HL-60 (cell line): ENCODE results near the gene MRPS7.
"Not testable (repeated sequence)": the region's sequence is repeated elsewhere in the genome, so short reads cannot be mapped to it uniquely, and the experiment has no call there.

Experiments
- DNase-seq, 2 experiments: peaks; one replicate each; pipeline ENCODE4 v3.0.0-alpha.2; 2010 to 2020; ENCODE audit warnings: low read depth in 1 of 2, low spot score in 1 of 2
- H3K27ac ChIP-seq: fragments of 250-450 bp; sonication (Bioruptor Pico); replicated peaks from 2 replicates; pipeline ENCODE4 v1.5.1; 2020; ENCODE audit warnings: mild to moderate bottlenecking, moderate library complexity
- H3K27me3 ChIP-seq: fragments of 250-450 bp; sonication (Bioruptor Pico); 2 replicates; pipeline ENCODE4 v1.5.1; 2021; ENCODE audit warnings: mild to moderate bottlenecking, moderate library complexity; ENCODE audit not compliant: insufficient read depth, poor library complexity, severe bottlenecking
- H3K4me3 ChIP-seq: replicated peaks from 2 replicates; pipeline ENCODE4 v1.5.1; 2011; ENCODE audit warnings: mild to moderate bottlenecking, control low read depth, low read length; ENCODE audit not compliant: insufficient read depth
- GABPA ChIP-seq: IDR thresholded peaks from 2 replicates; pipeline ENCODE4 v1.6.1; 2012; ENCODE audit warnings: low read depth
- POLR2AphosphoS5 ChIP-seq: IDR thresholded peaks from 2 replicates; pipeline ENCODE4 v1.6.1; 2012; ENCODE audit warnings: low read depth
- SPI1 ChIP-seq: IDR thresholded peaks from 2 replicates; pipeline ENCODE4 v1.6.1; 2012; ENCODE audit warnings: low read depth, mild to moderate bottlenecking, borderline replicate concordance
- TF ChIP-seq, protein P1 (sequence below): IDR thresholded peaks from 2 replicates; pipeline ENCODE4 v1.6.1; 2012; ENCODE audit warnings: low read depth; ENCODE audit not compliant: insufficient replicate concordance
- TF ChIP-seq, protein P2 (sequence below): IDR thresholded peaks from one replicate; pipeline ENCODE4 v1.5.1; 2011; ENCODE audit warnings: low read length, control low read depth, inconsistent platforms; ENCODE audit not compliant: insufficient read depth

Gene MRPS7

DNA sequence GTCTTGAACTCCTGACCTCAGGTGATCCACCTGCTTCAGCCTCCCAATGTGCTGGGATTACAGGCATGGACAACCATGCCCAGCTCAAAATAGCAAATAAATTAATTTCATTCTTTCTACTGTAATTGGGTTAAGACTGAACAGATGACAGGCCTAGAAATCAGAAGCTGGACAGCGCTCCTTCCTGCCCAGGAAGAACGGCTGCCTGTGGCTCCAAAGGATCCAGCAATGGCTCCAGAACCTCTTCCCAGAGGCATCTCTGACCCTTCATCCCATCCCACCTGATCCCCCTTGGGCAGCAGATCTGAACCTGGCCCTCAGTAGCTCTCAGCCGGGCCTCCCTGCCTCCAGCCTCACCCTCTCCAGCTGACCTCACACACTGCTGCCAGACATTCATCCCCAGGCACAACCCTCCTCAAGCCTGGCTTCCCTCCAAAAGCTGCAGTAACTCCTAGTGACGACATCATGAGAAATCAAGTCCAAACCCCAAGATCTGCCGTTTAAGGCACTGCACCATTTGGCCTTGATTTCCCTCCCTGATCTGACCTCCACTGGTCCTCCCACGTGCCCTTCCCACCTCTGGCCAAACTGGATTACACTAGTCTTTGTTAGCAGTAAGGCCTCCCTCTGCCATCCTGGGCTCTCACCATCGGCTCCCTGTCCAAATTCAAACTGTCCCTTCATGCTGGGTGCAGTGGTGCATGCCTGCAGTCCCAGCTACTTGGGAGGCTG is 12.5 kb downstream of the MRPS7 start:
- DNase-seq = peak in 1 of 2 experiments; percentile 42
- Histone ChIP-seq H3K27me3 (no peaks in the 10 kb centered on the region), H3K27ac (no peak overlapping the region), H3K4me3 (no peak overlapping the region)
- no peak for TF ChIP-seq GABPA
- TF ChIP-seq, protein P1, sequence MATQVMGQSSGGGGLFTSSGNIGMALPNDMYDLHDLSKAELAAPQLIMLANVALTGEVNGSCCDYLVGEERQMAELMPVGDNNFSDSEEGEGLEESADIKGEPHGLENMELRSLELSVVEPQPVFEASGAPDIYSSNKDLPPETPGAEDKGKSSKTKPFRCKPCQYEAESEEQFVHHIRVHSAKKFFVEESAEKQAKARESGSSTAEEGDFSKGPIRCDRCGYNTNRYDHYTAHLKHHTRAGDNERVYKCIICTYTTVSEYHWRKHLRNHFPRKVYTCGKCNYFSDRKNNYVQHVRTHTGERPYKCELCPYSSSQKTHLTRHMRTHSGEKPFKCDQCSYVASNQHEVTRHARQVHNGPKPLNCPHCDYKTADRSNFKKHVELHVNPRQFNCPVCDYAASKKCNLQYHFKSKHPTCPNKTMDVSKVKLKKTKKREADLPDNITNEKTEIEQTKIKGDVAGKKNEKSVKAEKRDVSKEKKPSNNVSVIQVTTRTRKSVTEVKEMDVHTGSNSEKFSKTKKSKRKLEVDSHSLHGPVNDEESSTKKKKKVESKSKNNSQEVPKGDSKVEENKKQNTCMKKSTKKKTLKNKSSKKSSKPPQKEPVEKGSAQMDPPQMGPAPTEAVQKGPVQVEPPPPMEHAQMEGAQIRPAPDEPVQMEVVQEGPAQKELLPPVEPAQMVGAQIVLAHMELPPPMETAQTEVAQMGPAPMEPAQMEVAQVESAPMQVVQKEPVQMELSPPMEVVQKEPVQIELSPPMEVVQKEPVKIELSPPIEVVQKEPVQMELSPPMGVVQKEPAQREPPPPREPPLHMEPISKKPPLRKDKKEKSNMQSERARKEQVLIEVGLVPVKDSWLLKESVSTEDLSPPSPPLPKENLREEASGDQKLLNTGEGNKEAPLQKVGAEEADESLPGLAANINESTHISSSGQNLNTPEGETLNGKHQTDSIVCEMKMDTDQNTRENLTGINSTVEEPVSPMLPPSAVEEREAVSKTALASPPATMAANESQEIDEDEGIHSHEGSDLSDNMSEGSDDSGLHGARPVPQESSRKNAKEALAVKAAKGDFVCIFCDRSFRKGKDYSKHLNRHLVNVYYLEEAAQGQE = peak; percentile 88

DNA sequence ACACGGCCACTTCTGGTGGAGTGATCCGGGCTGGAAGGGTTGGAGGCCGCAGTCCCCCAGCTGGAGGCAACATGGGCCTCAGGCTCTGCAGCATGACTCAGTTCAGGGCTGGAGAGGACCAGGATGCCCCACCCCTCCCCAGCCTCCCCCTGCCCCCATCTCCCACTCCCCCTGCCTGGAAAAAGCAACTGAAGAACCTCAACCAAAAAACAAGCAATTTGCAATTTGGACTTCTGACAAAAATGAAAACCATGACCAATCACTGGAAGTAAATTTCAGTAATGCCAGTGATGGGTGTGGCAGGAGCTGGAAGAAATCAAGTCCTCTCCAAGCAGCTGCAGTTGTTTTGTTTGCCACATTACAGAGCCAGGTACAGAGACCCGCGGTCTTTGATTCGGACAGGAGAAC is 16.0 kb downstream of the MRPS7 start:
- DNase-seq = no peak

DNA sequence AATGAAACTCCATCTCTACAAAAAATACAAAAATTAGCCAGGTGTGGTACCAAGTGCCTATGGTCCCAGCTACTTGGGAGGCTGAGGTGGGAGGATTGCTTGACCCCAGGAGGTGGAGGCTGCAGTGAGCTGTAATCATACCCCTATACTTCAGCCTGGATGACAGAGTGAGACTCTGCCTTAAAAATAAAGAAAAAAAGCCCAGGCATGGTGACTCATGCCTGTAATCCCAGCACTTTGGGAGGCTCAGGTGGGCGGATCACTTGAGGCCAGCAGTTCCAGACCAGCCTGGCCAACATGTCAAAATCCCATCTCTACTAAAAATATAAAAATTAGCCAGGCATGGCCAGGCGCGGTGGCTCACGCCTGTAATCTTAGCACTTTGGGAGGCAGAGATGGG is 18.5 kb downstream of the MRPS7 start:
- not testable (repeated sequence) for DNase-seq, H3K27me3 ChIP-seq, H3K4me3 ChIP-seq, H3K27ac ChIP-seq

More for the DNA sequence above, 16.0 kb downstream of the MRPS7 start:
- Histone ChIP-seq H3K4me3 (no peak overlapping the region), H3K27me3 (no peaks in the 10 kb centered on the region), H3K27ac (no peak overlapping the region)
- TF ChIP-seq GABPA = no peak
- TF ChIP-seq, protein P1 = no peak
- peak; percentile 45; the same call in 1 of the 2 replicates for TF ChIP-seq POLR2AphosphoS5
- no peak for TF ChIP-seq SPI1
- TF ChIP-seq, protein P2, sequence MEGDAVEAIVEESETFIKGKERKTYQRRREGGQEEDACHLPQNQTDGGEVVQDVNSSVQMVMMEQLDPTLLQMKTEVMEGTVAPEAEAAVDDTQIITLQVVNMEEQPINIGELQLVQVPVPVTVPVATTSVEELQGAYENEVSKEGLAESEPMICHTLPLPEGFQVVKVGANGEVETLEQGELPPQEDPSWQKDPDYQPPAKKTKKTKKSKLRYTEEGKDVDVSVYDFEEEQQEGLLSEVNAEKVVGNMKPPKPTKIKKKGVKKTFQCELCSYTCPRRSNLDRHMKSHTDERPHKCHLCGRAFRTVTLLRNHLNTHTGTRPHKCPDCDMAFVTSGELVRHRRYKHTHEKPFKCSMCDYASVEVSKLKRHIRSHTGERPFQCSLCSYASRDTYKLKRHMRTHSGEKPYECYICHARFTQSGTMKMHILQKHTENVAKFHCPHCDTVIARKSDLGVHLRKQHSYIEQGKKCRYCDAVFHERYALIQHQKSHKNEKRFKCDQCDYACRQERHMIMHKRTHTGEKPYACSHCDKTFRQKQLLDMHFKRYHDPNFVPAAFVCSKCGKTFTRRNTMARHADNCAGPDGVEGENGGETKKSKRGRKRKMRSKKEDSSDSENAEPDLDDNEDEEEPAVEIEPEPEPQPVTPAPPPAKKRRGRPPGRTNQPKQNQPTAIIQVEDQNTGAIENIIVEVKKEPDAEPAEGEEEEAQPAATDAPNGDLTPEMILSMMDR = no peak

DNA sequence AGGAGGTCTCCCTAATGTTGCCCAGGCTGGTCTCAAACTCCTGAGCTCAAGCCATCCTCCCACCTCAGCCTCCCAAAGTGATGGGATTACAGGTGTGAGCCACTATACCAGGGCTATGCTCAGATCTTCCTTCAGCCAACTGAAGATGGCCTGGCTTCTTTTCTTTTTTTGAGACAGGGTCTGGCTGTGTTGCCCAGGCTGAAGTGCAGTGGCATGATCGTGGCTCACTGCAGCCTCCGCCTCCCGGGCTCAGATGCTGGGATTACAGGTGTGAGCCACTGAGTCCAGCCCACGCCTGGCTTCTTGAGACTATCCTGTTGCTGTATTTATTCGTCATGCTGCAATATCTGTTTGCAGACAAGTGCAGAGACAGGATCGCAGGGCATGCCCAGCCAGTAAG is 23.4 kb downstream of the MRPS7 start:
- Histone ChIP-seq H3K27ac (no peak overlapping the region), H3K27me3 (no peaks in the 10 kb centered on the region), H3K4me3 (no peak overlapping the region)
- TF ChIP-seq, protein P2 = no peak
- TF ChIP-seq SPI1 (no peak), POLR2AphosphoS5 (no peak), GABPA (no peak)
- TF ChIP-seq, protein P1 = no peak
- DNase-seq = no peak
